PFSK-1 (cell line): ENCODE results near the gene DNAJC11.

ENCODE experiments used
- FOXP2 ChIP-seq: optimal IDR thresholded peaks from 2 replicates; pipeline ENCODE3; 2011; ENCODE audit warnings: borderline replicate concordance, control low read depth, inconsistent platforms; ENCODE audit not compliant: insufficient read depth; ENCODE audit errors: extremely low read length, extremely low read depth
- POLR2AphosphoS5 ChIP-seq: IDR thresholded peaks from 2 replicates; pipeline ENCODE4 v1.6.1; 2012; ENCODE audit warnings: low read depth, mild to moderate bottlenecking, control low read depth, low read length, moderate library complexity
- SIN3A ChIP-seq: IDR thresholded peaks from 2 replicates; pipeline ENCODE4 v1.6.1; 2012; ENCODE audit warnings: mild to moderate bottlenecking, low read length, moderate library complexity, borderline replicate concordance; ENCODE audit not compliant: insufficient read depth
- TAF1 ChIP-seq: IDR thresholded peaks from 2 replicates; pipeline ENCODE4 v1.6.1; 2012; ENCODE audit warnings: low read length, control low read depth, borderline replicate concordance; ENCODE audit not compliant: insufficient read depth
- TF ChIP-seq, protein P1 (sequence below), 2 experiments: IDR thresholded peaks; 2 replicates each; pipeline versions ENCODE4 v1.6.1 to v1.8.0; 2011 to 2012; ENCODE audit warnings: low read depth in 2 of 2, low read length in 2 of 2, control low read depth in 1 of 2, inconsistent platforms in 1 of 2, mild to moderate bottlenecking in 1 of 2, moderate library complexity in 1 of 2; ENCODE audit not compliant: insufficient read depth in 1 of 2

DNA sequence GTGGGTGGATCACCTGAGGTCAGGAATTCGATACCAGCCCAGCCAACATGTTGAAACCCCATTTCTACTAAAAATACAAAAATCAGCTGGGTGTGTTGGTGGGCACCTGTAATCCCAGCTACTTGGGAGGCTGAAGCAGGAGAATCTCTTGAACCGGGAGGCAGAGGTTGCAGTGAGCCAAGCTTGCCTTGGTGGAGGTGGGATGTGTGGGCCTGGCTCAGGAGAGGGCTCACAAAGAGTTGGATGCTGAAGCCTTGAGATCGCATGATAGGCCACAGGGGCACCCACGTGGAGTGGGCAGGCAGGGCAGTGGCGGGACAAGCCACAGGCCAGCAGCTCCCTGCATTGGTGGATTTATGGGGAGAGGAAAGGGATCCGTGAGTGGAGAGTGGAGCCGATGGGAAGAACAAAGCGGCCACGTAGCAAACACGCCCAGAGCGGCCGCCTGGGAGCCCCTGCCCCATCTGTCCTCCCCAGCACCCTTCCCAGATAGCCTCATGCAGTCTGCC, 72.6 kb downstream of the DNAJC11 start:
- TF ChIP-seq TAF1 (no peak), POLR2AphosphoS5 (no peak), SIN3A (no peak), FOXP2 (no peak)
- TF ChIP-seq, protein P1, sequence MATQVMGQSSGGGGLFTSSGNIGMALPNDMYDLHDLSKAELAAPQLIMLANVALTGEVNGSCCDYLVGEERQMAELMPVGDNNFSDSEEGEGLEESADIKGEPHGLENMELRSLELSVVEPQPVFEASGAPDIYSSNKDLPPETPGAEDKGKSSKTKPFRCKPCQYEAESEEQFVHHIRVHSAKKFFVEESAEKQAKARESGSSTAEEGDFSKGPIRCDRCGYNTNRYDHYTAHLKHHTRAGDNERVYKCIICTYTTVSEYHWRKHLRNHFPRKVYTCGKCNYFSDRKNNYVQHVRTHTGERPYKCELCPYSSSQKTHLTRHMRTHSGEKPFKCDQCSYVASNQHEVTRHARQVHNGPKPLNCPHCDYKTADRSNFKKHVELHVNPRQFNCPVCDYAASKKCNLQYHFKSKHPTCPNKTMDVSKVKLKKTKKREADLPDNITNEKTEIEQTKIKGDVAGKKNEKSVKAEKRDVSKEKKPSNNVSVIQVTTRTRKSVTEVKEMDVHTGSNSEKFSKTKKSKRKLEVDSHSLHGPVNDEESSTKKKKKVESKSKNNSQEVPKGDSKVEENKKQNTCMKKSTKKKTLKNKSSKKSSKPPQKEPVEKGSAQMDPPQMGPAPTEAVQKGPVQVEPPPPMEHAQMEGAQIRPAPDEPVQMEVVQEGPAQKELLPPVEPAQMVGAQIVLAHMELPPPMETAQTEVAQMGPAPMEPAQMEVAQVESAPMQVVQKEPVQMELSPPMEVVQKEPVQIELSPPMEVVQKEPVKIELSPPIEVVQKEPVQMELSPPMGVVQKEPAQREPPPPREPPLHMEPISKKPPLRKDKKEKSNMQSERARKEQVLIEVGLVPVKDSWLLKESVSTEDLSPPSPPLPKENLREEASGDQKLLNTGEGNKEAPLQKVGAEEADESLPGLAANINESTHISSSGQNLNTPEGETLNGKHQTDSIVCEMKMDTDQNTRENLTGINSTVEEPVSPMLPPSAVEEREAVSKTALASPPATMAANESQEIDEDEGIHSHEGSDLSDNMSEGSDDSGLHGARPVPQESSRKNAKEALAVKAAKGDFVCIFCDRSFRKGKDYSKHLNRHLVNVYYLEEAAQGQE (IDR thresholded peaks at IDR 0.05; ENCODE audit: insufficient read depth in 1 of 2, low read depth in 2 of 2, low read length in 2 of 2): no peak
